Measurements from ENCODE around the gene LRRC45. TPM values are rescaled to one million over a fixed set of nuclear protein-coding genes. Genes with fewer than 3 reads are reported as not detected.

LRRC45 gene
- total RNA-seq, 1 donor from 2014 or later = 17.3 TPM

DNA sequence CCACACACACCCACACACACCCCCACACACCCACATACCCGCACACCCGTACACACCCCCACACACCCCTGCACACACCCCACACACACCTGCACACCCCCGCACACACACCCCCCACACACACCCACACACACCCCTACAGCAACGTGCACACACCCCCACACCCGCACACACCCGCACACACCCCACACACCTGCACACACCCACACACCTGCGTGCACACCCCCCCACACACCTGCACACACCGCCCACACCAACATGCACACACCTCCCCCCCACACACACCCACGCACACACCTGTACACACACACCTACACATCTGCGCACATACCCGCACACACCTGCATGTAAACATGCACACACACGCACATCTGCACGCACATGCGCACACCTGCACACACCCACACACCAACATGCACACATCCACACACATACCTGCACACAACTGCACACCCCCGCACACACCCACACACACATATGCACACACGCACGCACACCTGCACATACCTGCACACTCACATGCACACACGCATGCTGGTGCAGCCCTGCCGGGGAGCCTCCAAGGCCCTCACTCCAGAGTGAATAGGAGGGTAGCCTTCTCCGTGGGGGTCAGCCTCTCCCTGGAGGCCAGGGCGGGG, 38.2 kb upstream of the LRRC45 start:
- H3K27me3 ChIP-seq (ENCODE audit: low read depth) = no peaks in the 10 kb centered on the region

DNA sequence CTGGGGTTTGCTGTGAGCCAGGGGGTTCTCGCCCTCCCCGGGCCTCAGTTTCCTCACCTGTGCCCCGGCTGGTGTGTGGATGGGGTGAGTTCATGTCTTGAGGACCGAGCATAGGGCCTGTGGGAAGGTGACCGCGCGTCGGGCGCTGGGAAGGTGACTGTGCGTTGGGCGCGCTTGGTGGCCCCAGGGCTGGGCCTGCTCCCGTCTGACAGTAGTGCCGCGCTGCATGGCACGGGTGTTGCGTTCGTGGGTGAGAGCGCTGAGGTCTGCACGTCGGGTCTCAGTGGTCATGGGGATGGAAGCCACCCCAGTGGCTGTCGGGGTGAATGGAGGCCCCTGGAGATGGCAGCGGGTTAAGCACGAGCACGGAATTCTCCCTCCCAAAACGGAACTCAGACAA, 36.5 kb upstream of the LRRC45 start:
- H3K27ac ChIP-seq = no peak overlapping the region
- DNase-seq (no peak), ATAC-seq (no peak)
- peaks cover 33% of the 10 kb centered on the region for H3K36me3 ChIP-seq
- H3K9me3 ChIP-seq = no peaks in the 10 kb centered on the region
- H3K27me3 ChIP-seq (ENCODE audit: low read depth) = no peaks in the 10 kb centered on the region
- peaks cover 9% of the 10 kb centered on the region for H3K4me1 ChIP-seq
- intact Hi-C loops (cut with DNase I) = no loop called here
- TF ChIP-seq, protein P1, sequence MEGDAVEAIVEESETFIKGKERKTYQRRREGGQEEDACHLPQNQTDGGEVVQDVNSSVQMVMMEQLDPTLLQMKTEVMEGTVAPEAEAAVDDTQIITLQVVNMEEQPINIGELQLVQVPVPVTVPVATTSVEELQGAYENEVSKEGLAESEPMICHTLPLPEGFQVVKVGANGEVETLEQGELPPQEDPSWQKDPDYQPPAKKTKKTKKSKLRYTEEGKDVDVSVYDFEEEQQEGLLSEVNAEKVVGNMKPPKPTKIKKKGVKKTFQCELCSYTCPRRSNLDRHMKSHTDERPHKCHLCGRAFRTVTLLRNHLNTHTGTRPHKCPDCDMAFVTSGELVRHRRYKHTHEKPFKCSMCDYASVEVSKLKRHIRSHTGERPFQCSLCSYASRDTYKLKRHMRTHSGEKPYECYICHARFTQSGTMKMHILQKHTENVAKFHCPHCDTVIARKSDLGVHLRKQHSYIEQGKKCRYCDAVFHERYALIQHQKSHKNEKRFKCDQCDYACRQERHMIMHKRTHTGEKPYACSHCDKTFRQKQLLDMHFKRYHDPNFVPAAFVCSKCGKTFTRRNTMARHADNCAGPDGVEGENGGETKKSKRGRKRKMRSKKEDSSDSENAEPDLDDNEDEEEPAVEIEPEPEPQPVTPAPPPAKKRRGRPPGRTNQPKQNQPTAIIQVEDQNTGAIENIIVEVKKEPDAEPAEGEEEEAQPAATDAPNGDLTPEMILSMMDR (IDR thresholded peaks at IDR 0.05) = no peak
- H3K4me3 ChIP-seq = no peak overlapping the region

More for the DNA sequence above, 38.2 kb upstream of the LRRC45 start:
- TF ChIP-seq, protein P1 (IDR thresholded peaks at IDR 0.05) = no peak
- DNase-seq (no peak), ATAC-seq (no peak)
- Histone ChIP-seq H3K27ac (no peak overlapping the region), H3K4me1 (peaks cover 14% of the 10 kb centered on the region), H3K36me3 (peaks cover 37% of the 10 kb centered on the region), H3K9me3 (no peaks in the 10 kb centered on the region), H3K4me3 (no peak overlapping the region)
- intact Hi-C loops (cut with DNase I) = no loop called here

DNA sequence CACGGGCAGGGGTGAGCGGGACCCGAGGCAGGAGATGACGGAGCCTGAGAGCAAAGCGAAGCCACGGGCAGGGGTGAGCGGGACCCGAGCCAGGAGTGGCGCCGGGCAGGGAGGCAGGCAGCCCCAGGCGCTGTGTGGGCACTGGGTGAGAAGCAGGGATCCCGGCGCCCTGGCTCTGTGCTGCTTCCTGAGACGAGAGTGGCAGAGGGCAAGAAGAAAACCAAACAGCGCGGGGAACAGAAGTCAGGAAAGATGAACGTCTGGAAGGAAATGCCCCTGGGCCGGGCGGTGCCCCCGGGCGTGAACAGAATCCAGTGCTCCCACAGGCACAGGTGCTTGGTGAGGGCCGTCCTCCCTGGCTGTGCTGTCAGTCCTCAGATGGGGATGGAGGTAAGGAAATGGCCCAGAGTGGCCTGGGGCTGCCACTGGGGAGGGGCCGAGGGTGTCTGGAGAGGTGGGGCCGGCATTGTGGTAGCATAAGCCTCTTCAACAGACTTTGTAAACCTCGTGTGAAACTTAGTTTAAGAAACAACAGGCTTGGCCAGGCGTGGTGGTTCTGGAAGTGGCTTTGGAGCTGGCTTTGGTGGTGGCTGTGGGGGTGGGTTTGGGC, 35.8 kb upstream of the LRRC45 start:
- TF ChIP-seq, protein P1 (IDR thresholded peaks at IDR 0.05) = no peak
- Histone ChIP-seq H3K27ac (no peak overlapping the region), H3K9me3 (no peaks in the 10 kb centered on the region), H3K4me1 (peaks cover 14% of the 10 kb centered on the region), H3K4me3 (no peak overlapping the region), H3K36me3 (peaks cover 33% of the 10 kb centered on the region), H3K27me3 (ENCODE audit: low read depth) (no peaks in the 10 kb centered on the region)
- DNase-seq (peak; percentile 38), ATAC-seq (no peak)
- intact Hi-C loops (cut with DNase I) = no loop called here

DNA sequence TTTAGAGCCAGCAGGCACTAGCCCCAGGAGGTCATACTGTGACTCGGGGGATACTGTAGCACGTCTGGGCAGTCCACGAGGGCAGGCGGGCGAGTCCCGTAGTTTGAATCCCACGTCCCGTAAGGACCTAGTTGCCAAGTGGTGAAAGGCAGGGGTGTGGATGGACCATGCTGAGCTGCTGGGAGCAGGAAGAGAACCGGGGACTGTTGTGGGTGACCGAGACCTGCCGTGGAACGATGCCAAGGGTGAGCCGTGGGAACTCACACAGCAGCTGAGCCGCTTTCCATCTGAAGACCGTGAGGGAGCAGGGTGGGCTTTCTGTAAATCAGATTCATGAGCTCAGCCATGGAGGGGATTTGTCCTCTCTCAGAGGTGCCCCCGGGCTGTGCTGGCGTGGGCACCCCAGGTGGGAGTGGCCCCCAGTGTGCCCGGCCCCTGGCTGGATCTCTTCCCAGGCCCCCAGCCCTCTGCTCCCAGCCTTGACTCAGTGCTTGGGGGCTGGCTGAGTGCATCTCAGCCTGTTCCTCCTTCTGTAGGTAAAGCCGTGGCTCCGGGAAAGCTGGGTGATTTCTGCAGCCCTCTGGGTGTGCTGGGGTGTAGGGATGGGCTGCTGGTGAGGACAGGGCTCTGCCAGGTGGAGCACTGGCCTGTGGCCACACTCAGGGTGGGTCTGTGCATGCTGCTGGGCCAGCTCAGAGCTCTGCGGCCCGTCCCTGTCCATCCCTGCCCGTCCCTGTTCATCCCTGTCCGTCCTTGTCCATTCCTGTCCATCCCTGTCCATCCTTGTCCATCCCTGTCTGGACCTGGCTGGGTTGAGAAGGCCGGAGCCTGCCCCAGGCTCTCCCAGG, 32.0 kb upstream of the LRRC45 start:
- peak; percentile 1 to 2 for ATAC-seq
- no peak for DNase-seq
- Histone ChIP-seq H3K4me3 (no peak overlapping the region), H3K36me3 (peaks cover 15% of the 10 kb centered on the region), H3K4me1 (peaks cover 45% of the 10 kb centered on the region), H3K9me3 (no peaks in the 10 kb centered on the region), H3K27ac (peak overlapping the region; percentile 73), H3K27me3 (ENCODE audit: low read depth) (no peaks in the 10 kb centered on the region)
- TF ChIP-seq, protein P1 (IDR thresholded peaks at IDR 0.05) = no peak
- intact Hi-C loops (cut with DNase I) = no loop called here

DNA sequence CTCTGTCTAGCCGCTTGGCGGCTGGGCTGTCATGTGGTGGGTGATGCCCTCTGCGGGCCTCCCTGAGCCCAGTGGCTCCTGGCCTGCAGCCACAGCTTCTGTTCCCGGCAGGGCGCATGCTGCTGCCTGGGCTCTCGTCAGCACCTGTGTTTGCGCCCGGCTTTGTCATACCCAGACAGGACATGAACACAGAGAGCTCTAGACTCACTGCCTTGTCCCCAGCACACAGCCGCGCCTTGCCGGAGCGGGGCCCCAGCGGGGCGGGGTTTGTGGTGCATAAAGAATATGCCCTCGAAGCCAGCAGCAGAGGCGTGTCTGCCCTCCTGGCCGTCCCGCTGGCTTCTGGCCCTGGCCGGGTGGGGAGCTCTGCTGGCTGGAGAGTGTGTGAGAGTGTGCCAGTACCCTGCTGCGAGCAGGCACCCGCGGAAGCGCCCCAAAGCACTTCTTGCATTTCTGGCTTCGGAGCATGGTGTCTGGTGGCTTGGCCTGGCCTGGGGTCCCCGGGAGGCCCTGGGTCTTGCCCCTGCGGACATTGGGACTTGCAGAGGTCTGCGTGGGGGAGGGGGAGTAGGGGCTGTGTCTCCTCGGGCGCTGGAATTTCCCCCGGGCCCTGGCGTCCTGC, 31.3 kb upstream of the LRRC45 start:
- TF ChIP-seq, protein P1 (IDR thresholded peaks at IDR 0.05) = no peak
- H3K27ac ChIP-seq = peak overlapping the region; percentile 73
- no peaks in the 10 kb centered on the region for H3K9me3 ChIP-seq
- H3K4me3 ChIP-seq = peak overlapping the region; percentile 21
- ATAC-seq = peak; percentile 89 to 92
- peaks cover 45% of the 10 kb centered on the region for H3K4me1 ChIP-seq
- H3K36me3 ChIP-seq = peaks cover 11% of the 10 kb centered on the region
- peak; percentile 94 for DNase-seq
- intact Hi-C loops (cut with DNase I) = no loop called here
- no peaks in the 10 kb centered on the region for H3K27me3 ChIP-seq (ENCODE audit: low read depth)
